Measurements from ENCODE around the gene CAMK2G. TPM values are rescaled to one million over a fixed set of nuclear protein-coding genes. Genes with fewer than 3 reads are reported as not detected.

The CAMK2G gene
- total RNA-seq, 2 donors from 2014 or later: 41.9 to 47.8 TPM

DNA sequence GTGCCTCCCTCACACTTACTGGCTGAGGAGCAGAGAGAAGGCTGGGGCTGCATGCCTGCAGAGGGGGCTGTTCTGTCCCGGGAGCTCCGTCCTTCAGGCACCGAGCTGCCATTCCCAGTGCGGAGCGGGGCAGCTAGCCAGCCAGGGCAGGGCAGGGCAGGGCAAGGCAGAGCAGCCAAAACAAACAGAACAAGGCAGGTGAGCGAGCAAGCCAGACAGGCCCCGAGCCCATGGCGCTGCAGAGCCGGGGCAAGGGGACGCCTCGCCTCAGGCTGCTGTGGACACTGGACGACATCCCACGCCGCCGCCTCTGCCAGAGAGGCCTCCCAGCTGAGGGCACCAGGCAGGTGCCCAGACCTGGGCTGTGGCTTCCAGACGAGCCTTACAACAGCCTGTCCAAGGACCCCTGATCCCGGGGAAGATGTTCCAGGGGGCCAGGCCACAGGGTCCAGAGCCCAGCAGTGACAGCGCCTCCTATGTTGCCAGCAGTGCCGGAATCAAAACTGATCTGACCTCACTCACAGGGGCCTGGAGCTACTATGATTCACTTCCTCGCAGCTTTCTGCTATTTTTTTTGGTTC is 54.8 kb downstream of the CAMK2G start:
- peak overlapping the region in 1 of 2 donors; percentile 9 for H3K4me3 ChIP-seq

GRCh38 chr10:73819081-73819480 is 55.3 kb downstream of the CAMK2G start:
- Histone ChIP-seq H3K4me1 (replicated peaks) (peaks cover 9% of the 10 kb centered on the region), H3K9me3 (no peaks in the 10 kb centered on the region), H3K27ac (peak overlapping the region; percentile 46 to 71), H3K36me3 (no peaks in the 10 kb centered on the region), H3K27me3 (replicated peaks; ENCODE audit: insufficient read depth) (no peaks in the 10 kb centered on the region), H3K4me3 (peak overlapping the region in 1 of 2 donors; percentile 9)
- no peak for DNase-seq (ENCODE audit: low spot score)
- intact Hi-C loops (cut with DNase I): no loop called here
- 70% methylated on average over 5 of the region's 5 CpGs for WGBS
- TF ChIP-seq CTCF (IDR thresholded peaks at IDR 0.05): no peak
- no peak for TF ChIP-seq POLR2AphosphoS5 (IDR thresholded peaks at IDR 0.05)
- no peak for TF ChIP-seq POLR2A (IDR thresholded peaks at IDR 0.05)

More for the DNA sequence above, 54.8 kb downstream of the CAMK2G start:
- H3K27me3 ChIP-seq (replicated peaks; ENCODE audit: insufficient read depth): no peaks in the 10 kb centered on the region
- no peaks in the 10 kb centered on the region for H3K36me3 ChIP-seq
- 35% methylated on average over 19 of the region's 20 CpGs for WGBS
- peak; percentile 74 for DNase-seq (ENCODE audit: low spot score)
- peak overlapping the region; percentile 46 to 71 for H3K27ac ChIP-seq
- intact Hi-C loops (cut with DNase I): no loop called here
- H3K9me3 ChIP-seq: no peaks in the 10 kb centered on the region
- no peak for TF ChIP-seq POLR2A (IDR thresholded peaks at IDR 0.05)
- peak; percentile 38 for TF ChIP-seq POLR2AphosphoS5 (IDR thresholded peaks at IDR 0.05)
- peaks cover 9% of the 10 kb centered on the region for H3K4me1 ChIP-seq (replicated peaks)

DNA sequence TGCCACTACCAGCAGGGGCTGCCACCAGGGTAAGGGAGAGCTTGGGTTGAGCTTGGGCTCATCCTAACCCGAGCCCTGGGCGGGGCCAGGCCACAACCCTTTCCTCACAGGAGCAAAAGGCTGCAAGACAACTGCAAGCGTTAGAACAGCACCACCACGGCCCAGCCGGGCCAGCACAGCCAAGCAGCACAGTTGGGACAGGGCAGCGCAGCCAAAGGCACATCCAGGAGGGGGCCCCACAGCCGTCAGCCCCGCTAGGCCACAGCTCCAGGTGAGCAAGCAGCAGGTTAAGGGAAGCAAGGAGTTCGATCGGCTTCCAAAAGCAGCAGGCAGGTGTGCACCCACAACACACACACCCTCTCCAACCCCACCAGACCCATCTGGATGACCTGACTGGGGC is 56.0 kb downstream of the CAMK2G start:
- 82% methylated on average over 10 of the region's 10 CpGs for WGBS
- Histone ChIP-seq H3K36me3 (no peaks in the 10 kb centered on the region), H3K27me3 (replicated peaks; ENCODE audit: insufficient read depth) (no peaks in the 10 kb centered on the region), H3K9me3 (no peaks in the 10 kb centered on the region), H3K4me1 (replicated peaks) (peaks cover 9% of the 10 kb centered on the region), H3K27ac (no peak overlapping the region), H3K4me3 (no peak overlapping the region)
- intact Hi-C loops (cut with DNase I): no loop called here
- no peak for DNase-seq (ENCODE audit: low spot score)
- TF ChIP-seq POLR2A (IDR thresholded peaks at IDR 0.05) (no peak), CTCF (IDR thresholded peaks at IDR 0.05) (no peak), POLR2AphosphoS5 (IDR thresholded peaks at IDR 0.05) (no peak)

- Histone ChIP-seq H3K27me3 (replicated peaks; ENCODE audit: insufficient read depth) (no peaks in the 10 kb centered on the region), H3K9me3 (no peaks in the 10 kb centered on the region), H3K27ac (no peak overlapping the region), H3K4me1 (replicated peaks) (peaks cover 9% of the 10 kb centered on the region), H3K4me3 (no peak overlapping the region), H3K36me3 (no peaks in the 10 kb centered on the region)
- intact Hi-C loops (cut with DNase I): no loop called here
- 93% methylated on average over 5 of the region's 5 CpGs for WGBS
- DNase-seq (ENCODE audit: low spot score): no peak
- TF ChIP-seq POLR2A (IDR thresholded peaks at IDR 0.05) (no peak), CTCF (IDR thresholded peaks at IDR 0.05) (no peak), POLR2AphosphoS5 (IDR thresholded peaks at IDR 0.05) (no peak)
Observed at GRCh38 chr10:73817826-73818225, 56.5 kb downstream of the CAMK2G start.

DNA sequence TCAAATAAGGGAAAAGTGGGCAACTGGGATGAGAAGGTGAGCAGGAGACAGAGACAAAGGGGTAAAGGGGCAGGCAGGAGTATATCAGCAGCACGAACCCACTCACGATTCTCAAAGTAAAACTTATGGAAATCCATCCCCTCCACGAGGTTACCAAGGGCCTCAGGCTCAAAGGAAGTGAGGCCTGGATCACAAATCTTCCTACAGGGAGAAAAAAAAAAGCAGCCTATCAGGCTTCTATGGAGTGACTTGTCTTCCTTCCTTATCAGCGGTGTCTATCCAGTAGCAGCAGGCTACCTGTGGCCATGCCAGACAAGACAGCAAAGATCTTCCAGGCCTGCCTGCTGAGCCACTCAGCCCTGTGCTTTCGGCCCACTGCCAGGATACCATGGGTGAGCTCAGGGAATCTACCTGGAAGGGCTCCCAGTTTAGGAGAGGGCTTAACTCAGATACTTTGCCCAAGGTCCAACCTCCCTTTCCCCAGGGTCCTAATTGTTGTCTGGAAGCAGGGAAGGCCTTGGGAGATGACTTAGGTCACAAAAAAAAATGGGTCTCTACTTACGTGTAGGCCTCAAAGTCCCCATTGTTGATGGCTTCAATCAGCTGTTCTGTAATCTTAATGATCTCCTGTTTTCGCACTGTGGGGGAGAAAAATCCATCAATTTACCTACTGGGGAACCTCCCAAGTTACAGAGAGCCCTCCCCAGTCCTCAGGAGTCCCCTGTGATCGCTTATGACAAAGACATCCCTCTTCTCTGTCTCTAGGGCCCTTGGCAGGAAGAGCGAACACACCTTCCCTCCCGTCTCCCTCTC is 57.2 kb downstream of the CAMK2G start:
- intact Hi-C loops (cut with DNase I): no loop called here
- H3K4me3 ChIP-seq: no peak overlapping the region
- WGBS: 81% methylated on average over 10 of the region's 10 CpGs
- no peaks in the 10 kb centered on the region for H3K27me3 ChIP-seq (replicated peaks; ENCODE audit: insufficient read depth)
- no peak for TF ChIP-seq POLR2A (IDR thresholded peaks at IDR 0.05)
- no peak for TF ChIP-seq POLR2AphosphoS5 (IDR thresholded peaks at IDR 0.05)
- no peak for TF ChIP-seq CTCF (IDR thresholded peaks at IDR 0.05)
- H3K9me3 ChIP-seq: no peaks in the 10 kb centered on the region
- H3K36me3 ChIP-seq: no peaks in the 10 kb centered on the region
- no peak for DNase-seq (ENCODE audit: low spot score)
- peaks cover 9% of the 10 kb centered on the region for H3K4me1 ChIP-seq (replicated peaks)
- peak overlapping the region; percentile 15 to 19 for H3K27ac ChIP-seq
